ENCODE data around the gene GIPC3. TPM values are rescaled to one million over a fixed set of nuclear protein-coding genes. Genes with fewer than 3 reads are reported as not detected.
"Not testable (repeated sequence)": the region's sequence is repeated elsewhere in the genome, so short reads cannot be mapped to it uniquely, and the experiment has no call there.

Gene GIPC3
- total RNA-seq, 1 experiment from 2014 or later, result not detected

GRCh38 chr19:3547301-3547731 lies 38.0 kb upstream of the GIPC3 start:
- Histone ChIP-seq H3K36me3 (no peaks in the 10 kb centered on the region), H3K9me3 (no peaks in the 10 kb centered on the region), H3K27me3 (no peaks in the 10 kb centered on the region), H3K4me3 (no peak overlapping the region)
- DNase-seq, result no peak

DNA sequence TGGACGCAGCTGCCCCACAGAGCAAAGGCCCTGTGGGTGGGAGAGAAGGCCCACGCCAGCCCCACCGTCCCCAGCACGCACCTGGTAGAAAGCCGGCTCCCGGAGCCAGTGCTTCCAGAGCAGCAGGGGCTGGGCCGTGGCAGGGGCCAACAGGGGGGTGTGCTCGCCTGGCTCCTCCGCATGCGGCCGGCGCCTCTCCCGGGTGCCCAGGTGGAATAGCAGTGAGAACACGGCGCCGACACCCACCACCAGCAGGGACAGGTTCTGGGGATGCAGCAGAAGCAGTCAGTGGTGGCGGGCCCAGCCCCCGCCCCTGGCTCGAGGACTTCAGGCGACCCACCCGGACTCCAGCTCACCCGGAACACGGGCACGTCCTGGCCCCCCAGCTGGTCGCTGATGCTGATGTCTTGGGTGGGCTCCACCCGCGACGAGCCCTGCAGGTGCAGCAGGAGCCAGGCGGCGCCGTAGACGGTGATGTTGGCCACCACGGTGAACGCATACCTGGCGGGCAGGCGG lies 37.5 kb upstream of the GIPC3 start:
- Histone ChIP-seq H3K27me3 (no peaks in the 10 kb centered on the region), H3K4me3 (no peak overlapping the region), H3K36me3 (no peaks in the 10 kb centered on the region), H3K9me3 (no peaks in the 10 kb centered on the region)
- DNase-seq, result no peak

GRCh38 chr19:3548606-3549005 lies 36.7 kb upstream of the GIPC3 start:
- Histone ChIP-seq H3K4me3 (no peak overlapping the region), H3K36me3 (no peaks in the 10 kb centered on the region), H3K9me3 (no peaks in the 10 kb centered on the region), H3K27me3 (no peaks in the 10 kb centered on the region)
- no peak for DNase-seq

- Histone ChIP-seq H3K9me3 (no peaks in the 10 kb centered on the region), H3K36me3 (no peaks in the 10 kb centered on the region), H3K4me3 (no peak overlapping the region), H3K27me3 (no peaks in the 10 kb centered on the region)
- DNase-seq, result no peak
These were observed 35.5 kb upstream of the GIPC3 start for GRCh38 chr19:3549816-3550215.

GRCh38 chr19:3550947-3551791 lies 34.1 kb upstream of the GIPC3 start:
- DNase-seq, result no peak

DNA sequence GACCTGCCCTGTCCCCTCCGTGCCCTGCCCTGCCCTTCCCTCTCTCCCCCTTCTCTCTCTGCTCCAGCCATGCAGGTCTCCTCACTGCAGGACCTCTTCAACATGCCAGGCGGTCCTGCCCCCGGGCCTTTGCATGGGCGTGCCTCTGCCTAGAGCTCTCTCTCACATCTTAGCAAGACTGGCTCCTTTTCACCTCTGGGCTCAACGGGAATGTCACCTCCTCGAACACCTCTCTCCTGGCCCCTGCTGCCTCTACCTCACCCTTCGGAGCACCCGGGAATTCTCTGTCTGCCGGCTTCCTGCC lies 33.5 kb upstream of the GIPC3 start:
- no peaks in the 10 kb centered on the region for H3K36me3 ChIP-seq

More at GRCh38 chr19:3550947-3551791, 34.1 kb upstream of the GIPC3 start:
- Histone ChIP-seq H3K36me3 (no peaks in the 10 kb centered on the region), H3K4me3 (no peak overlapping the region), H3K9me3 (no peaks in the 10 kb centered on the region), H3K27me3 (no peaks in the 10 kb centered on the region)

GRCh38 chr19:3554254-3555083 lies 30.8 kb upstream of the GIPC3 start:
- DNase-seq, result no peak

More for the DNA sequence above, 33.5 kb upstream of the GIPC3 start:
- Histone ChIP-seq H3K4me3 (no peak overlapping the region), H3K27me3 (no peaks in the 10 kb centered on the region), H3K9me3 (no peaks in the 10 kb centered on the region)
- DNase-seq, result no peak

DNA sequence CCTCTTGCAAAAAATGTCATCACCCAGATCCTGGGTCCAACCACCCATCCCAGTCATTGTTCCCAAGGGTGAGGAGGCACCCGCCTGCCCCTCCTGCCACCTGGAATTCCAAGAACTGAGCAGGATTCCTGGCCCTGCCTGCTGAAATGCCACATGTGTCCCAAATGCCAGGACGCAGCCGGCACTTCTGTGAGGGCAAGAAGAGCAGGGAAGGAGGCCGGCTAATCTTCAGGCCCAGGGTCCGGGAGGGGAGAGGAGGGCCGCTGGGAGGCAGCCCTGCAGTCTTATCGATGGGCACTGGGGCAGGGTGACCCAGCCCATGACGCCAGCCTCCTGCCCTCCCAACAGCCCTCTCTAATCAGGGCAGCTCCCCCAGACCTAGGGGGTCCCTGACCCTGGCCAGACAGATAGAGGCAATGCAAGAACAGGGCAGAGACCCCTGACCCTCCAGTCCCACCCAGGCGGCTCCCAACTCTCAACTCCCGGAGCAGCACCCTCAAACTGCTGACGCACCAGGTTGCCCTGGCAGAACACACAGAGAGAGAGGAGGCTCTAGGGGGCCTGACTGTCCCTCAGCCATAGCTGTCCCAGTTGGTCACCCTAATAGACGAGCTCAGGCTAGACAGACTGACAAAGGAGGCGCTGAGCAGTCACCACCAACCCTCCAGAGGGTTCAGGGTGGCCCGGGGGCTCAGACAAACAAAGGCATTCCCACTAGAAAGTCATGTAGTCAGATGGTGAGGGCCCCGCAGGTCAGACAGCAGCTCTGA lies 29.4 kb upstream of the GIPC3 start:
- Histone ChIP-seq H3K36me3 (no peaks in the 10 kb centered on the region), H3K9me3 (no peaks in the 10 kb centered on the region), H3K4me3 (peak overlapping the region; percentile 71), H3K27me3 (no peaks in the 10 kb centered on the region)
- no peak for DNase-seq

More at GRCh38 chr19:3554254-3555083, 30.8 kb upstream of the GIPC3 start:
- H3K9me3 ChIP-seq, result no peaks in the 10 kb centered on the region
- no peaks in the 10 kb centered on the region for H3K27me3 ChIP-seq
- no peaks in the 10 kb centered on the region for H3K36me3 ChIP-seq
- no peak overlapping the region for H3K4me3 ChIP-seq

GRCh38 chr19:3556423-3556977 lies 28.8 kb upstream of the GIPC3 start:
- Histone ChIP-seq H3K27me3 (no peaks in the 10 kb centered on the region), H3K4me3 (peak overlapping the region; percentile 71), H3K36me3 (no peaks in the 10 kb centered on the region), H3K9me3 (no peaks in the 10 kb centered on the region)
- DNase-seq, result no peak

- peak; percentile 47 for DNase-seq
- H3K36me3 ChIP-seq, result no peaks in the 10 kb centered on the region
- peak overlapping the region; percentile 71 for H3K4me3 ChIP-seq
- H3K9me3 ChIP-seq, result no peaks in the 10 kb centered on the region
- H3K27me3 ChIP-seq, result no peaks in the 10 kb centered on the region
These were observed 28.3 kb upstream of the GIPC3 start for GRCh38 chr19:3556978-3557460.

DNA sequence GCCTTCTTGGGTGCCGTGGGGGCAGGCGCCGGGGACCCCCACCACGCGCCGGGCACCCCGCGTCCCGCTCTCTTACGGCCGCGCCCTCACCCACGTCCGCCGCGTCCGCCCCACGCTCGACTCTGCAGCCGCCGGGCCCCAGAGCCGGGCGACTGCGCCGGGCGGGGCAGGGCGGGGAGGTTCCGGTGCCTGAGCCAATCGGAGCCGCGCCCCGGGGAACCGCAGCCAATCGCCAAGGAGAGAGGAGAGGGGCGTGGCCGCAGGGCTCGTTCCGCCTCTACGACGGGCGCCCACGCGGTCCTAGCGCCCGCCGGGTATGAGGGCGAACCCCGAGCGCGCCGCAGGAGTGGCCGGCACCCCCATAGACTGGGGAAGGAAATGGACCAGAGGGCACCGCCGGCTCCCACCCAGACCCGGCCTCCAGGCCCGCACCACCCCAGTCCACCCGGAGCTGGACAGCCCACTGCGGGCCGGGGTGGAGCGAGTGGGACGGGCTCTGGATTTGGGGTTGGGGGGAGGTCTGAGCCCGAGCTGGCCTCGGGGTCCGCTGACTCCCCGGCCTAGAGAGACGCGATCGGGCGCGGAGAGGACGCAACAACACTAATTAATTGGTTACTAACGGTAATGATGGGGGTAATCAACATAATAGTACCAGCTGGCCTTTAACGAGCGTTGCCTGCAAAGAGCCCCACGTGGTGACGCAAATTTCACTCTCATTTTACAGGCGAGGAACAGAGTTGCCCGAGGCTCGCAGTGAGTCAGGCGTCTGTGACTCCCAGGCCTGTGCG lies 27.6 kb upstream of the GIPC3 start, which contains the start of gene MFSD12:
MFSD12 (minus strand) TSS at position 126 of the 788 bp plus-strand sequence. CDS start 183 bp downstream, outside the sequence.
- peak within 1 kb of the TSS; percentile 71 for H3K4me3 ChIP-seq
- no peaks in the 10 kb centered on the region for H3K9me3 ChIP-seq
- H3K36me3 ChIP-seq, result no peaks in the 10 kb centered on the region
- no peaks in the 10 kb centered on the region for H3K27me3 ChIP-seq
- DNase-seq, result peak; percentile 88

GRCh38 chr19:3563709-3564524 lies 21.4 kb upstream of the GIPC3 start:
- DNase-seq, result no peak
- Histone ChIP-seq H3K9me3 (no peaks in the 10 kb centered on the region), H3K36me3 (no peaks in the 10 kb centered on the region), H3K27me3 (no peaks in the 10 kb centered on the region), H3K4me3 (no peak overlapping the region)

- H3K9me3 ChIP-seq, result no peaks in the 10 kb centered on the region
- H3K4me3 ChIP-seq, result no peak overlapping the region
- H3K27me3 ChIP-seq, result no peaks in the 10 kb centered on the region
- DNase-seq, result no peak
- H3K36me3 ChIP-seq, result no peaks in the 10 kb centered on the region
These were observed 20.1 kb upstream of the GIPC3 start for GRCh38 chr19:3565139-3565538.

DNA sequence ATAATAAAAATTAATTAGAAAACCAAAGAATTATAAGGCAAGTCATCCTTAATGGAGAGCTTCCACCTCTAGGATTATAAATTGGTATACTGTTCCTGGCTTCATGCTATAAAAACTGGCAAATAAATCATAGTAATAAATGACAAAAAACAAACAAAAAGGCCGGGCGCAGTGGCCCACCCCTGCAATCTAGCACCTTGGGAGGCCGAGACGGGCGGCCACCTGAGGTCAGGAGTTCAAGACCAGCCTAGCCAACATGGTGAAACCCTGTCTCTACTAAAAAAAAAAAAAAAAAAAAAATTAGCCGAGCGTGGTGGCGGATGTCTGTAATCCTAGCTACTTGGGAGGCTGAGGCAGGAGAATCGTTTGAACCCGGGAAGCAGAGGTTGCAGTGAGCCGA lies 15.2 kb upstream of the GIPC3 start:
- not testable (repeated sequence) for H3K27me3 ChIP-seq, DNase-seq, H3K9me3 ChIP-seq, H3K36me3 ChIP-seq, H3K4me3 ChIP-seq

GRCh38 chr19:3570606-3571011 lies 14.7 kb upstream of the GIPC3 start:
- H3K36me3 ChIP-seq, result no peaks in the 10 kb centered on the region

More at GRCh38 chr19:3570606-3571011, 14.7 kb upstream of the GIPC3 start:
- DNase-seq, result no peak
- Histone ChIP-seq H3K9me3 (no peaks in the 10 kb centered on the region), H3K4me3 (no peak overlapping the region), H3K27me3 (no peaks in the 10 kb centered on the region)

Measured in MG63 (cell line).